GM23248 (cell line): ENCODE data around the gene GLT6D1.

Source experiments
- EZH2 ChIP-seq: fragments of 200-600 bp; sonication (generic); IDR thresholded peaks from 2 replicates; pipeline ENCODE4 v1.6.1; 2018; ENCODE audit warnings: antibody characterized with exemption, mild to moderate bottlenecking; ENCODE audit not compliant: insufficient read depth, poor library complexity, severe bottlenecking
- EZH2phosphoT487 ChIP-seq: fragments of 200-600 bp; sonication (generic); IDR thresholded peaks from 2 replicates; pipeline ENCODE4 v1.6.1; 2018; ENCODE audit warnings: antibody characterized with exemption, moderate library complexity, mild to moderate bottlenecking, low read depth; ENCODE audit not compliant: insufficient read depth

GRCh38 chr9:135648494-135649410 lies 9.4 kb upstream of the GLT6D1 start:
- TF ChIP-seq EZH2 (no peak), EZH2phosphoT487 (no peak)
